HepG2 (cell line): ENCODE results near the gene PAQR6. TPM values are rescaled to one million over a fixed set of nuclear protein-coding genes. Genes with fewer than 3 reads are reported as not detected.

Experiments
- HOXA7 ChIP-seq: sonication (generic); formaldehyde crosslinking; IDR thresholded peaks from 2 replicates; pipeline ENCODE4 v1.8.1; 2022; ENCODE audit warnings: mild to moderate bottlenecking, missing genetic modification reagents, moderate library complexity
- POGZ ChIP-seq: sonication (generic); formaldehyde crosslinking; IDR thresholded peaks from 2 replicates; pipeline ENCODE4 v1.4.0; 2020; ENCODE audit warnings: mild to moderate bottlenecking, missing genetic modification reagents
- TEAD2 ChIP-seq: sonication (generic); formaldehyde crosslinking; IDR thresholded peaks from 2 replicates; pipeline ENCODE4 v1.9.0; 2021; ENCODE audit warnings: missing genetic modification reagents
- ZBTB7A ChIP-seq: sonication (generic); formaldehyde crosslinking; IDR thresholded peaks from 2 replicates; pipeline ENCODE4 v1.8.0; 2022; ENCODE audit warnings: mild to moderate bottlenecking, missing genetic modification reagents
- ZFYVE20 ChIP-seq: sonication (generic); formaldehyde crosslinking; IDR thresholded peaks from 2 replicates; pipeline ENCODE4 v1.8.0; 2023; ENCODE audit warnings: low read depth, mild to moderate bottlenecking, moderate library complexity, missing genetic modification reagents, borderline replicate concordance
- ZNF350 ChIP-seq: sonication (generic); formaldehyde crosslinking; IDR thresholded peaks from 2 replicates; pipeline ENCODE4 v1.4.0; 2020; ENCODE audit warnings: mild to moderate bottlenecking, low read depth, missing genetic modification reagents, borderline replicate concordance
- ZNF567 ChIP-seq: sonication (generic); formaldehyde crosslinking; IDR thresholded peaks from 2 replicates; pipeline ENCODE4 v1.8.1; 2023; ENCODE audit warnings: mild to moderate bottlenecking, missing genetic modification reagents, borderline replicate concordance
- ZNF619 ChIP-seq: sonication (generic); formaldehyde crosslinking; IDR thresholded peaks from 2 replicates; pipeline ENCODE4 v1.4.0; 2020; ENCODE audit warnings: mild to moderate bottlenecking, missing genetic modification reagents
- ZNF773 ChIP-seq: sonication (generic); formaldehyde crosslinking; IDR thresholded peaks from 2 replicates; pipeline ENCODE4 v1.4.0; 2020; ENCODE audit warnings: missing genetic modification reagents, borderline replicate concordance
- ZNF83 ChIP-seq: sonication (generic); formaldehyde crosslinking; IDR thresholded peaks from 2 replicates; pipeline ENCODE4 v1.4.0; 2020; ENCODE audit warnings: missing genetic modification reagents, mild to moderate bottlenecking, borderline replicate concordance
- ZNF879 ChIP-seq: sonication (generic); formaldehyde crosslinking; IDR thresholded peaks from 2 replicates; pipeline ENCODE4 v1.8.1; 2023; ENCODE audit warnings: missing genetic modification reagents
- polyA plus RNA-seq, 8 experiments: library from polyadenylated mRNA; depleted of rRNA in 3 of 8; stranded (reverse) in 7 of 8; unstranded in 1 of 8; fragments of >200 nt; fragmentation: Illumina TruSeq in 4 of 8; extraction: Trizol in 4 of 8; gene quantifications; 2 replicates each; pipeline versions ENCODE4 v1.2.1 to v1.2.3, GENCODE V29; 2011 to 2016; ENCODE audit warnings: low read depth in 4 of 8, missing spikeins in 1 of 8, mixed read lengths in 1 of 8; ENCODE audit not compliant: insufficient read depth in 1 of 8
- total RNA-seq, 5 experiments: library from RNA; depleted of rRNA; stranded (reverse); fragments of >200 nt; fragmentation: Illumina TruSeq; extraction: Trizol; gene quantifications; 2 replicates each; pipeline ENCODE4 v1.2.3, GENCODE V29; 2016; ENCODE audit warnings: low read depth in 1 of 5
- TF ChIP-seq, protein P1 (sequence below): sonication (generic); formaldehyde crosslinking; IDR thresholded peaks from 2 replicates; pipeline ENCODE4 v1.4.0; 2020; ENCODE audit warnings: missing genetic modification reagents
- TF ChIP-seq, protein P2 (sequence below): sonication (generic); formaldehyde crosslinking; IDR thresholded peaks from 2 replicates; pipeline ENCODE4 v1.5.0; 2020; ENCODE audit warnings: missing genetic modification reagents
- TF ChIP-seq, protein P3 (sequence below): sonication (generic); formaldehyde crosslinking; IDR thresholded peaks from 2 replicates; pipeline ENCODE4 v1.4.0; 2020; ENCODE audit warnings: missing genetic modification reagents, low read depth, mild to moderate bottlenecking, borderline replicate concordance
- TF ChIP-seq, protein P4 (sequence below): sonication (generic); formaldehyde crosslinking; IDR thresholded peaks from 2 replicates; pipeline ENCODE4 v1.5.0; 2020; ENCODE audit warnings: mild to moderate bottlenecking, low read depth, missing genetic modification reagents, borderline replicate concordance
- TF ChIP-seq, protein P5 (sequence below): sonication (generic); formaldehyde crosslinking; conservative IDR thresholded peaks from 2 replicates; pipeline ENCODE4 v1.4.0; 2020; ENCODE audit warnings: mild to moderate bottlenecking, missing genetic modification reagents, moderate library complexity
- TF ChIP-seq, protein P6 (sequence below), 2 experiments: IDR thresholded peaks; 2 replicates each; pipeline ENCODE4 v1.6.1; 2011 to 2012; ENCODE audit warnings: low read length in 2 of 2, borderline replicate concordance in 1 of 2, low read depth in 1 of 2, mild to moderate bottlenecking in 1 of 2, moderate library complexity in 1 of 2

The PAQR6 gene
- total and polyA plus RNA-seq, 2 of the 13 experiments (the other 11 are each of a cell fraction or from before 2014, with no cell fraction given), result 0.82 to 1.4 TPM

- TF ChIP-seq, protein P1, sequence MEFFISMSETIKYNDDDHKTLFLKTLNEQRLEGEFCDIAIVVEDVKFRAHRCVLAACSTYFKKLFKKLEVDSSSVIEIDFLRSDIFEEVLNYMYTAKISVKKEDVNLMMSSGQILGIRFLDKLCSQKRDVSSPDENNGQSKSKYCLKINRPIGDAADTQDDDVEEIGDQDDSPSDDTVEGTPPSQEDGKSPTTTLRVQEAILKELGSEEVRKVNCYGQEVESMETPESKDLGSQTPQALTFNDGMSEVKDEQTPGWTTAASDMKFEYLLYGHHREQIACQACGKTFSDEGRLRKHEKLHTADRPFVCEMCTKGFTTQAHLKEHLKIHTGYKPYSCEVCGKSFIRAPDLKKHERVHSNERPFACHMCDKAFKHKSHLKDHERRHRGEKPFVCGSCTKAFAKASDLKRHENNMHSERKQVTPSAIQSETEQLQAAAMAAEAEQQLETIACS (CRISPR knock-in tag), result no peak
- TF ChIP-seq, protein P2, sequence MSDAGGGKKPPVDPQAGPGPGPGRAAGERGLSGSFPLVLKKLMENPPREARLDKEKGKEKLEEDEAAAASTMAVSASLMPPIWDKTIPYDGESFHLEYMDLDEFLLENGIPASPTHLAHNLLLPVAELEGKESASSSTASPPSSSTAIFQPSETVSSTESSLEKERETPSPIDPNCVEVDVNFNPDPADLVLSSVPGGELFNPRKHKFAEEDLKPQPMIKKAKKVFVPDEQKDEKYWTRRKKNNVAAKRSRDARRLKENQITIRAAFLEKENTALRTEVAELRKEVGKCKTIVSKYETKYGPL (CRISPR knock-in tag), result no peak
- TF ChIP-seq ZBTB7A (CRISPR knock-in tag) (no peak), ZNF619 (no peak), ZFYVE20 (CRISPR knock-in tag) (no peak), ZNF567 (no peak), ZNF773 (CRISPR knock-in tag) (no peak), TEAD2 (CRISPR knock-in tag) (no peak), ZNF350 (peak; percentile 70; the same call in 1 of the 2 replicates), POGZ (CRISPR knock-in tag) (peak; percentile 91), ZNF879 (no peak), ZNF83 (CRISPR knock-in tag) (no peak), HOXA7 (no peak)
- TF ChIP-seq, protein P3, sequence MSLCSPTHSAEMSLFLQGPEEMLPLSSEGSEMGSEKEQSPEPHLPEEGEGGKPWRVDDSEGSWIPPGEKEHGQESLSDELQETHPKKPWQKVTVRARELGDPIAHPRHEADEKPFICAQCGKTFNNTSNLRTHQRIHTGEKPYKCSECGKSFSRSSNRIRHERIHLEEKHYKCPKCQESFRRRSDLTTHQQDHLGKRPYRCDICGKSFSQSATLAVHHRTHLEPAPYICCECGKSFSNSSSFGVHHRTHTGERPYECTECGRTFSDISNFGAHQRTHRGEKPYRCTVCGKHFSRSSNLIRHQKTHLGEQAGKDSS (CRISPR knock-in tag), result 0 out of 2 replicates have a peak, but pooled peaks have one; percentile 40
- TF ChIP-seq, protein P4, sequence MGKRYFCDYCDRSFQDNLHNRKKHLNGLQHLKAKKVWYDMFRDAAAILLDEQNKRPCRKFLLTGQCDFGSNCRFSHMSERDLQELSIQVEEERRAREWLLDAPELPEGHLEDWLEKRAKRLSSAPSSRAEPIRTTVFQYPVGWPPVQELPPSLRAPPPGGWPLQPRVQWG, result no peak
- TF ChIP-seq, protein P5, sequence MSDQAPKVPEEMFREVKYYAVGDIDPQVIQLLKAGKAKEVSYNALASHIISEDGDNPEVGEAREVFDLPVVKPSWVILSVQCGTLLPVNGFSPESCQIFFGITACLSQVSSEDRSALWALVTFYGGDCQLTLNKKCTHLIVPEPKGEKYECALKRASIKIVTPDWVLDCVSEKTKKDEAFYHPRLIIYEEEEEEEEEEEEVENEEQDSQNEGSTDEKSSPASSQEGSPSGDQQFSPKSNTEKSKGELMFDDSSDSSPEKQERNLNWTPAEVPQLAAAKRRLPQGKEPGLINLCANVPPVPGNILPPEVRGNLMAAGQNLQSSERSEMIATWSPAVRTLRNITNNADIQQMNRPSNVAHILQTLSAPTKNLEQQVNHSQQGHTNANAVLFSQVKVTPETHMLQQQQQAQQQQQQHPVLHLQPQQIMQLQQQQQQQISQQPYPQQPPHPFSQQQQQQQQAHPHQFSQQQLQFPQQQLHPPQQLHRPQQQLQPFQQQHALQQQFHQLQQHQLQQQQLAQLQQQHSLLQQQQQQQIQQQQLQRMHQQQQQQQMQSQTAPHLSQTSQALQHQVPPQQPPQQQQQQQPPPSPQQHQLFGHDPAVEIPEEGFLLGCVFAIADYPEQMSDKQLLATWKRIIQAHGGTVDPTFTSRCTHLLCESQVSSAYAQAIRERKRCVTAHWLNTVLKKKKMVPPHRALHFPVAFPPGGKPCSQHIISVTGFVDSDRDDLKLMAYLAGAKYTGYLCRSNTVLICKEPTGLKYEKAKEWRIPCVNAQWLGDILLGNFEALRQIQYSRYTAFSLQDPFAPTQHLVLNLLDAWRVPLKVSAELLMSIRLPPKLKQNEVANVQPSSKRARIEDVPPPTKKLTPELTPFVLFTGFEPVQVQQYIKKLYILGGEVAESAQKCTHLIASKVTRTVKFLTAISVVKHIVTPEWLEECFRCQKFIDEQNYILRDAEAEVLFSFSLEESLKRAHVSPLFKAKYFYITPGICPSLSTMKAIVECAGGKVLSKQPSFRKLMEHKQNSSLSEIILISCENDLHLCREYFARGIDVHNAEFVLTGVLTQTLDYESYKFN (CRISPR knock-in tag), result peak; percentile 33; the same call in 1 of the 2 replicates
- TF ChIP-seq, protein P6, sequence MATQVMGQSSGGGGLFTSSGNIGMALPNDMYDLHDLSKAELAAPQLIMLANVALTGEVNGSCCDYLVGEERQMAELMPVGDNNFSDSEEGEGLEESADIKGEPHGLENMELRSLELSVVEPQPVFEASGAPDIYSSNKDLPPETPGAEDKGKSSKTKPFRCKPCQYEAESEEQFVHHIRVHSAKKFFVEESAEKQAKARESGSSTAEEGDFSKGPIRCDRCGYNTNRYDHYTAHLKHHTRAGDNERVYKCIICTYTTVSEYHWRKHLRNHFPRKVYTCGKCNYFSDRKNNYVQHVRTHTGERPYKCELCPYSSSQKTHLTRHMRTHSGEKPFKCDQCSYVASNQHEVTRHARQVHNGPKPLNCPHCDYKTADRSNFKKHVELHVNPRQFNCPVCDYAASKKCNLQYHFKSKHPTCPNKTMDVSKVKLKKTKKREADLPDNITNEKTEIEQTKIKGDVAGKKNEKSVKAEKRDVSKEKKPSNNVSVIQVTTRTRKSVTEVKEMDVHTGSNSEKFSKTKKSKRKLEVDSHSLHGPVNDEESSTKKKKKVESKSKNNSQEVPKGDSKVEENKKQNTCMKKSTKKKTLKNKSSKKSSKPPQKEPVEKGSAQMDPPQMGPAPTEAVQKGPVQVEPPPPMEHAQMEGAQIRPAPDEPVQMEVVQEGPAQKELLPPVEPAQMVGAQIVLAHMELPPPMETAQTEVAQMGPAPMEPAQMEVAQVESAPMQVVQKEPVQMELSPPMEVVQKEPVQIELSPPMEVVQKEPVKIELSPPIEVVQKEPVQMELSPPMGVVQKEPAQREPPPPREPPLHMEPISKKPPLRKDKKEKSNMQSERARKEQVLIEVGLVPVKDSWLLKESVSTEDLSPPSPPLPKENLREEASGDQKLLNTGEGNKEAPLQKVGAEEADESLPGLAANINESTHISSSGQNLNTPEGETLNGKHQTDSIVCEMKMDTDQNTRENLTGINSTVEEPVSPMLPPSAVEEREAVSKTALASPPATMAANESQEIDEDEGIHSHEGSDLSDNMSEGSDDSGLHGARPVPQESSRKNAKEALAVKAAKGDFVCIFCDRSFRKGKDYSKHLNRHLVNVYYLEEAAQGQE (IDR thresholded peaks at IDR 0.05; ENCODE audit: borderline replicate concordance in 1 of 2, low read depth in 1 of 2, low read length in 2 of 2), result no peak
These were observed 54.2 kb downstream of the PAQR6 start, which contains the start of gene SLC25A44 (continued) for GRCh38 chr1:156193488-156194299.
